VCaP (cell line): ENCODE data around the gene SPATS2.

ENCODE experiments used
- H3K27ac ChIP-seq: fragments of 450-650 bp; 2 replicates; pipeline ENCODE4 v1.5.1; 2017
- TF ChIP-seq, protein P1 (sequence below): fragments of 450-650 bp; conservative IDR thresholded peaks from 2 replicates; pipeline ENCODE4 v1.5.1; 2017; ENCODE audit warnings: mild to moderate bottlenecking, moderate library complexity

The SPATS2 gene

DNA sequence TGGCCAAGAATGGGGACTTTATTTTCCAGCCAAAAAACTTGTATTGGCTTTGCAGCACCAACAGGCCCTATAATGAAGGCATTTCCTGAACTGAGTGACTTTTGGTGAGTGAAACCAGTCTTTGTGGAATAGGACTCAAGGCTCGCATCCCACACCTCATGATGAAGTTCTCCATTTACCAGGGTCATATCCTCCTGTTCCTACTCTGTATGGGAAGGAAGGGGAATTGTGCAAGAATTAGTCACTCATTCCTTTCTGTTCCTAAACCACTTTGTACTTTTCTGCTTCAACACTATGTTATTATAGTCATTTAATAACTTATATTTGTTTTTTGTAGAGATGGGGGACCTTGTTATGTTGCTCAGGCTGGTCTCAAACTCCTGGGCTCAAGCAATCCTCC is 2.3 kb upstream of the SPATS2 start:
- TF ChIP-seq, protein P1, sequence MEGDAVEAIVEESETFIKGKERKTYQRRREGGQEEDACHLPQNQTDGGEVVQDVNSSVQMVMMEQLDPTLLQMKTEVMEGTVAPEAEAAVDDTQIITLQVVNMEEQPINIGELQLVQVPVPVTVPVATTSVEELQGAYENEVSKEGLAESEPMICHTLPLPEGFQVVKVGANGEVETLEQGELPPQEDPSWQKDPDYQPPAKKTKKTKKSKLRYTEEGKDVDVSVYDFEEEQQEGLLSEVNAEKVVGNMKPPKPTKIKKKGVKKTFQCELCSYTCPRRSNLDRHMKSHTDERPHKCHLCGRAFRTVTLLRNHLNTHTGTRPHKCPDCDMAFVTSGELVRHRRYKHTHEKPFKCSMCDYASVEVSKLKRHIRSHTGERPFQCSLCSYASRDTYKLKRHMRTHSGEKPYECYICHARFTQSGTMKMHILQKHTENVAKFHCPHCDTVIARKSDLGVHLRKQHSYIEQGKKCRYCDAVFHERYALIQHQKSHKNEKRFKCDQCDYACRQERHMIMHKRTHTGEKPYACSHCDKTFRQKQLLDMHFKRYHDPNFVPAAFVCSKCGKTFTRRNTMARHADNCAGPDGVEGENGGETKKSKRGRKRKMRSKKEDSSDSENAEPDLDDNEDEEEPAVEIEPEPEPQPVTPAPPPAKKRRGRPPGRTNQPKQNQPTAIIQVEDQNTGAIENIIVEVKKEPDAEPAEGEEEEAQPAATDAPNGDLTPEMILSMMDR = no peak
- H3K27ac ChIP-seq = no peak overlapping the region

DNA sequence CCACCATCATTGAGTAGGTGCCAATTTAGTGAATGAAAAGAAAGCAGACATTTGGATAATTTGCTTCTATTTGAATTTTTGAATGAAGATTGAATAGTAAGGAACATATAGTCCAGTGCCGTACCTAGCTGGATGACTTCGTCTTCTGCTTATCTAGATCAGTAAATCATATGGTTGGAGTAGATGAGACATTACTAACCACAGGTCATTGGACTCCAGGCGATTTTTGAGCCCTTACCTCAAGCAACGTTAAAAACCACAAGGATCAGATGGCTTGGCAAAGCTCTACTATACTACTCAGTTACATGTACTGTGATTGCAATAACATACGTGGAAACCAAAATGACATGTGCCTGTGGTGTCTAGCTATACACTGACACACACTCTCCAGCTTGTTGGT is 1.7 kb upstream of the SPATS2 start:
- peak overlapping the region; percentile 98 for H3K27ac ChIP-seq
- TF ChIP-seq, protein P1 = no peak

DNA sequence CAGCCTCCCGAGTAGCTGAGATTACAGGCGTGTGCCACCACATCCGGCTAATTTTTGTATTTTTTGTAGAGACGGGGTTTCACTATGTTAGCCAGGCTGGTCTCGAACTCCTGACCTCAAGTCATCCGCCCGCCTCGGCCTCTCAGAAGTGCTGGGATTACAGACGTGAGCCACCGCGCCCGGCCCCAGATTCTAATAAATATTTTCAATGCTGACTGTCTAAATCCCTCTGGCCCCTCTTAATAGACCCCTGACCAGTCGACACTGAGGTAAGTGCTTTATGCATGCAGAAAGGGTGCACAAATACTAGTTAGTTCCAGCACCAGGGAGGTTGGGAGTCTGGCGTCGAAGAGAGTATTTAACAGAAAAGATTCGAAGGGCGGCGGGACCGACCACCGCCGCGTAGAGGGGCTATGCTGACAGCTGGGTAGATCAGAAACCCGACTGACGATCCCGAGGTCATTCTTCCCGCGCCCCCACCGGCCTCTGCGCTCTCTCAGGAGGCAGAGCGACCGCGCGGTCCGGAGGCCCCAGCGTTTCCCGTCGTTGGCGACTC is 1.1 kb upstream of the SPATS2 start:
- TF ChIP-seq, protein P1 = no peak
- peak overlapping the region; percentile 98 for H3K27ac ChIP-seq

DNA sequence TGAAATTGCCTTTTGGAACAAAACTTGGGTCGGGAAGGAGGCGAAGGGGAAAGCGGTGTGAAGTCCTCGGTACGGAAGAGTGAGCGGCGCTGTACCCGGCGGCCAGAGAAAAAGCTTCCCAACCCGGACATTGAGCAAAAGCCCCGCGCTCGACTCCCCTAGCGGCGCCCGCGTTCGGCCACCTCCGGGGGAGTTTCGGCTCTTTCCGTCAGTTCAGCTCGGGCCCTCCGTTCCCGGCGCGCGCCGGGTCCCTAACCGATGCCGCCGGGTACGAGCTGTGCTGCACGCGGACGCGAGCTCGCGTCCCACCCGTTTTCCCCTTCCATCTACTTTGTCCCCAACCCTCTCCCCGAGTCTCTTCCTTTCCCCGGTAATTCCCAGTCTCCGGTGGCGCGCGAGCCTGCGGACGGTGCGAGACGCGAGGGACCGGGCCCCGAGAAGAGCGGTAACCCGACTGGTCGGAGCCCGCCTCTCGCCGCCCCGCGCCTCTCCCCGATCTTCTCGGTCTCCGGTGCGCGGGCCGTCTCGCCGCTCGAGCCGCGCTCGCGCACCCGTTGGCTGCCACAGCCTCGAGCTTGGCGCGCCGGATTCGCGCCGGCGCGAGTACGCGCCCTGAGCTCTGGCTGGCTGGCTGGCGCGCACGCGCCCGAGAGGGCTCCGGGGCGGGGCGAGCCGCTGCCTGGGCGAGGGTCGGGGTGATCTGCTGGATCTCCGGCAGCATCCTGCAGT is 446 bp upstream of the SPATS2 start:
- TF ChIP-seq, protein P1 = peak; percentile 47

DNA sequence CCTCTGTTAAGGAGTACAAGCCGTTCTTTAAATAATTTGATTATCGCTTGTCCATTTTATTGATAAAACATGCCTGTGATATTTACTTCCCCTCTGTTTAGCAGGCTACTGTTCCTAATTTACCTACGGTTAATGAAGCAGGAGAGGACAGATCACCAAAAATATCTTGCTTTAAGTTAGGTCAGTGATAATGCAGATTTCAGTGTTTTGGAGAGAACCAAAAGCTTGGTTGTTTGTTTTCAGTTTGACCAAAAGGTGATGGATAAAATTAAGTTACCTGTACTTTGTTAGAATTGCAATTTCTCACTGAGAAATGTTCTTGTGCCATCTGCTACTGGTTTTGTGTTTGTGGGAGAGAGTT is 958 bp downstream of the SPATS2 start:
- TF ChIP-seq, protein P1 = no peak

More for the DNA sequence above, 446 bp upstream of the SPATS2 start:
- H3K27ac ChIP-seq = peak overlapping the region; percentile 98

DNA sequence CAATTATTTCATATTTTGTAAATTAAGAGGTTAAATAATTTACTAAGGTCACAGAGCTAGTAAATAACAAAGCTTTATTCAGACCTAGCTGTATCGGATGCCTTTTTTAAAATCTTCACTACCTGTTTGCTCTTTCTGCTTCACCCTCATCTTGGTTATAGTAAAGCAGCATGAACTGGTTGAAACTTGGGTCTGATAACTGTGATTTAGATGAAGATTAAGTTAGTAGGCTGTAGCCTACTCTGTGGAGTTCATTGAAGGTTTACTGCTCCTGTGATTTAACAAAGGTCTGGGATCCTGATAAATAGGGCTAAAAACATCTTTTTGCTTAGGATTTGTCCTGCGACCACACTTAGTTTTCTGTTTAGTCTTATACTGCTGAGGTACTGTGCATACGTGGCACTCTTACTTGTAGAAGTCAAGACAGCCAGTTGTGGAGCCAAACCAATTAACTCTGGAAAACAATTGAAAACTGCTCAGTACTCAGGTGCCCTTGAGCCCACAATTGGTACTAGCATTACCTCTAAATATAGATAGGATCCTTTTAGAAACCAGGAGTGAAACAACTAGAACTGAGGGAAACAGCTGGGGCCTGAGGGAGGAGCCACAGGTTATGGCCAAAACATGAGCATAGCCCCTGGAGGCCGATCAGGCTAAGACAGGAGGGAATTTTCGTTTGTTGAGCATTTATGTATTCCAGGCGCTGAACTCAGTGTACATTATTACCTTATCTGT is 2.3 kb downstream of the SPATS2 start:
- H3K27ac ChIP-seq = peak overlapping the region; percentile 98
- TF ChIP-seq, protein P1 = peak; percentile 56

More for the DNA sequence above, 958 bp downstream of the SPATS2 start:
- H3K27ac ChIP-seq = peak overlapping the region; percentile 98

DNA sequence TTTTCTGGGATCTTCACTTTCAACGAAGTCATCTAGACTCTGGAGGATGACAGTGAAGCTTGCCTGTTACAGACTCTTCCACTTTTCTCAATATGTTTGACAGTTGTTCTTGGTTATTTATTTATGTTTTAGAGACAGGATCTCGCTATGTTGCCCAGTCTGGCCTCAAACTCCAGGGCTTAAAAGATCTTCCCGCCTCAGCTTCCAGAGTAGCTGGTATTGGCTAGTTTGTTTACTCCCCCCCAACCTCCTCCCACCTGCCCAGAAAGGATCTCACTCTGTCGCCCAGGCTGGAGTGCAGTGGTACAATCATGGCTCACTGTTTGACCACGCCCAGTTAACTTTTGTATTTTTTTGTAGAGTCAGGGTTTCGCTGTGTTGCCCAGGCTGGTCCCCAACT is 3.3 kb downstream of the SPATS2 start:
- TF ChIP-seq, protein P1 = no peak
- H3K27ac ChIP-seq = no peak overlapping the region
